ENCODE results near the gene L1CAM. TPM values are rescaled to one million over a fixed set of nuclear protein-coding genes. Genes with fewer than 3 reads are reported as not detected.

L1CAM gene
- total RNA-seq, 1 experiment from 2014 or later = 0.30 TPM

DNA sequence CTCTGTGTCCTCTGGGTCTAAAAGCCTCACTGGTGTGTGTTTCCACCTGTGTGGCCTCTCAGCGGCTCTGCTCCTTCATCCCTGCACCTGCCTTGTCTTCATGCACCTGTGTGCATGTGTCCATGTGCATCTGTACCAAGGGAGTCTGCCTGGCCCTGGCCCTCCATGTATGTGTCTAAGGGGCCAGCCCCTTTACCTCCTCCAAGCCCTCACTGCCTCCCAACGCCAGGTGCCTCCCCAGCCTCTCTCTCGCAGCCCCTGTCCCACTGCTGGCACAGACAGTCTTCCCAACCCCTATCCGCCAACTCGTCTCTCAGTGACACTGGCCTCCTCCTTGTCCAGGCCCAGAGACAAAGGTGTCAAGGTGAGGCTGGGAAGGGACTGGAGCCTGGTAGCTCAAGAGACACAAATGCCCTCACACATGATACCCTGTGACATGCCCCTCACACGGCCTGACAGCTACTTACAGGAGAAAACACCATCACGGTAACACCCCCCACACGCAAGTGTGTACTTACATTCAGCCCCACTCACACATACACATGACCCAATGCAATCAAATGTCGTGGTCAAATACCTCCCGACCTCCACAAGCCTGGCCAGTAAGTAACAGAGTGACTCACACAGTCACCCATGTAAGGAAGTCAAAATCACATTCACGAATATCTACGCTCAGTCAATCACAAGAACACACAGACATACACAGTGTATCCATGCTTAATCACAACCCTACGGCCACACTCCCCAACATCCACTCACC is 11.4 kb downstream of the L1CAM start:
- Histone ChIP-seq H3K36me3 (no peaks in the 10 kb centered on the region), H3K9me3 (no peaks in the 10 kb centered on the region), H3K4me3 (no peak overlapping the region), H3K27me3 (no peaks in the 10 kb centered on the region)
- no peak for DNase-seq

DNA sequence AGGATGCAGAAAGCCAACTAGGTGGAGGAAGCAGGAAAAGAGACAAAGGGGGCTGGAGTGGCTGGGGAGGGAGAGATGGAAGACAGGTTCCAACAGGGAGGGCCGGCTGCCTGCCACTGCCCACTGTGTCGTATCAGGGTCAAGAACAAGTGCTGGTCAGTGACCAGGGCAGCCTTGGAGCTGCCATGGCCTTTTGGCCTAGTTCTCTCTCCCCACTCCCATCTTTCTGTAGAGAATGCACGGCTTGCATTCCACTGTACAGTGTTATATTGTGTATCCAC is 11.9 kb downstream of the L1CAM start:
- H3K4me3 ChIP-seq = no peak overlapping the region
- no peaks in the 10 kb centered on the region for H3K36me3 ChIP-seq

DNA sequence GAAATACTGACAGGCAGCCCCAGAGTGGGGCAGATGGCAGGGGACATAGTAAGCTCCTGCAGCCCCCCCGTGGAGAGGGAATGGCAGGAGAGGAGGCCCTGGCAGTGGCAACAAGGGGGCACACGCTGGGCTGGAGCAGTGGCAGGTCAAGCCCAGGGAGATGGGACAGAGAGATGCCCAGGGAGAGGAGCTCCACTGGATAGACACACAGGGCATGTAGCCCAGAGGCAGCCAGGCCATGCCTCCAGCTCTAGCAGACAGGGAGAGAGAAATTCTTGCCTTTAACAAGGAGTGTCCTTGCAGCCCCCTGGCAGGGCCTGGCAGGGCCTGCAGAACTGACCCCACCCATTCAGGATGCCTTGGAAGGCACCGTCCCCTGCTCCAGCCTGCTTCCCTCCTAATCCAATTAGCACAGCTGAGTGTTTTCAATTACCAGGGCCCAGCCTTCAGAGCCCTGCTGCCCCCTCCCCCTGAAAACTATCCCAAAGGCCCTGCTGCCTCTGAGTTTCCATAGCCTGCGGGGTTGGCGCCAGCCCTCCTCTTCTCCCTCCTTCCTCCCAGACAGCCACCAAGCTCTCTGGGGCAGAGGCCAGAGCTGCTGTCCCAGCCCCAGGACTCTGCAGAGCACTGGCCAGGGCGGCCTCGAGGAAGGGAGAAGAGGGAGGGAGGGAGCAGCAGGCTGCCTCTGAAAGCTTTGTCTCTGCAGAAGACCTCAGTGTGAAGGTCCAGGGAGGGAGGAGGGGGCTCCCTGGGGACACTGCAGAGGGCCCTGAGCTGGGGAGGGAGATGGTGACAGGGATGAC is 12.5 kb downstream of the L1CAM start:
- Histone ChIP-seq H3K27me3 (no peaks in the 10 kb centered on the region), H3K4me3 (no peak overlapping the region), H3K9me3 (no peaks in the 10 kb centered on the region), H3K36me3 (no peaks in the 10 kb centered on the region)
- no peak for DNase-seq

More for the DNA sequence above, 11.9 kb downstream of the L1CAM start:
- DNase-seq = no peak
- H3K27me3 ChIP-seq = no peaks in the 10 kb centered on the region
- H3K9me3 ChIP-seq = no peaks in the 10 kb centered on the region

DNA sequence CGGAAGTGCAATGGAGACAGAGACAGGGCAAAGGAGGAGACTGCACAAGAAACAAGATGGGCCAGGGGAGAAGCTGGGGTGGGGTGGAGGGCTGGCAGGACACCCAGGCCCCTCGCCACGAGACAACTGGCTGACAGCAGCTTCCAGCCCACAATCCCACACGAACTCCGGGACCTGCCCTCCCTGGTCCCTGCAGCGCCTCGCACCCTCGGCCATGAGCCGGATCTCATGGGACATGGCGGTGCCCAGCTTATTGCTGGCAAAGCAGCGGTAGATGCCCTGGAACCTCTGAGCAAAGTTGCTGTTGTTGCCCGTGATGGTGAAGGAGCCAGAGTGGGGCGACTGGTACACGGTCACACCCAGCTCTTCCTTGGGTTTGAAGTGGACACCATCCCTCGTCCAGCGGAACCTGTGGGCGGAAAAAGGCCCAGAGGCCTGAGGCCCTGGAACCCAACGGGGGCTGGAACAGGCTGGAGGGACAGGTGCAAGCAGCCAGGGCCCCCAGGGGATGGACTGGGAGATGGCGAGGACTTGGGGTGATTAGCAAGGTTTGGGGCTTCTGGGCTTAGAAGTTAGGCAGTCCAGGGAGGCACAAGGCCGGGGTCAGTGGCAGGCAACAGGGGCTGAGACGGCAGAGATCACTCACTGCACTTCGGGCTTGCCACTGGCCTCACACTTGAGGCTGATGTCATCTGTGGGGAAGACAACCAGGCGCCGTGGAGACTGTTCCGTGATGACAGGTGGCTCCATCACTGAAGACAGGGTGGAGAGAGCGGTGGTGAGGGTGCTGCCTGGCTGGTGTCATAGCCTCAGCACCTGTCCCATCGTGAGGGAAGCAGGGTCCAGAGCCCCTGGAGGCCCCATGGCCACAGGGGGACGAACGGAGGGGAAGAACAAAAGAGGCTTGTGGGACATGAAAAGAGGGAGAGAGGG is 13.8 kb downstream of the L1CAM start:
- Histone ChIP-seq H3K9me3 (no peaks in the 10 kb centered on the region), H3K4me3 (no peak overlapping the region), H3K27me3 (no peaks in the 10 kb centered on the region), H3K36me3 (no peaks in the 10 kb centered on the region)
- no peak for DNase-seq

DNA sequence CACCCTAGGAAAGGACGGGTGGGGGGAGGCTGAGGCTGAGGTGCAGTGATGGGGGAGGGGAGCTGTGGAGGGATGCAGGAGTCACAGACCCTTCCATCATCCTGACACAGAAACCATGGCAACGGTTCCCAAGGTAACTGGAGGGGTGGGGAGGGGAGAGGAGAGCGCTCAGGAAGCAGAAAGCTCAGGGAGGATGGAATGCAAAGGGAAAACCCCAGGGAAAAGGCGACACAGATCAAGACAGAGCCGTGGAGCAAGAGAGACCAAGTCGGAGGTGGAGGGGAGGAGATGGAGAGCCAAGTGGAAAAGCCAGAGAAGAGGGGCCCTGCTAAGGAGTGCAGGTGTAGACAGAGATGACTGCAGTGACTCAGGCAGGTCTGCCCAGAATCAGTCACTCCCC is 14.5 kb downstream of the L1CAM start:
- Histone ChIP-seq H3K4me3 (no peak overlapping the region), H3K27me3 (no peaks in the 10 kb centered on the region), H3K36me3 (no peaks in the 10 kb centered on the region), H3K9me3 (no peaks in the 10 kb centered on the region)
- DNase-seq = no peak

DNA sequence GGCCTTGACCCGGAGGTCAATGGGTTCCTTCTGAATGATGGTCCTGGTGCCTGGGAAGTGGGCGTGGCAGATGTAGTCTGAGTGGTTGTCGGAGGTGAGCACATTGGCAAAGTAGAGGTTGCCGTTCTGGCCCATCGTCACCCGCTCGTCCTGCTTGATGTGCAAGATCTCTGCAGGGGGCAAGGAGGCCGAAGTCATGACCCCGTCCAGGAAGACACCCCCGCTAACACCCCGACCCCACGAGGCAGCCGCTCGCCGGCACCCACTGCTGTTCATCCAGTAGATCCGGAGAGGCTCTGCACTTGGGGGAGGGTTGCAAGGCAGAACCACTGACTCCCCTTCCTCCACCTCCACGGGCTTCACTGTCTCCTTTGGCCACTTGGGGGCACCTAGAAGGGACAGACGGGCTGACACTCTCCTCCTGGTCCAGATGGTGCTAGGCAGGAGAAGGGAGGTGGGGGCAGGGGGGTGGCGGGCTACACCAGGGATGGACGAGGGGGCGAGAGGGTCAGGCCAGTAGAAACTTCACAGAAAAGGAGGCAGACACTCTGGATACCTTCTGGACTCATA is 15.1 kb downstream of the L1CAM start:
- Histone ChIP-seq H3K36me3 (no peaks in the 10 kb centered on the region), H3K4me3 (no peak overlapping the region), H3K27me3 (no peaks in the 10 kb centered on the region), H3K9me3 (no peaks in the 10 kb centered on the region)
- no peak for DNase-seq

DNA sequence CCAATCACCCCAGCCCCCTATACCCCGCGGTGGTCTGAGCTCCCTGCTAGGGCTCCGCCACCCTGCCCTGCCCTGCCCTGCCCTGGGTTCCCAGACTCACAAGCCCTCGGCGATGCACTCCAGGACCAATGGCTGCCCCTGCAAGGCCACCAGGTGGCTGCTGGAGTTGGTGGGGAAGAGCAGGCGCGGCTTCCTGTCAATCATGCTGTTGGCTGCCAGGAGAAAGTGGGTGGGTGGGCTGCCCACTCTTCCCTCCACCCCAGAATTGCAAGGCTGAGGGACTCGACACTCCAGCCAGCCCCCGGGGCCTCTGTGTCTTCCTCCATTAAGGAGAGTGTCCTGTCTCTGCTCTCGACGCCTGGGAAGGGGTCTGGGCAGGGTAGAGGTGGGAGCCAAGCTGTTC is 15.7 kb downstream of the L1CAM start:
- Histone ChIP-seq H3K9me3 (no peaks in the 10 kb centered on the region), H3K27me3 (no peaks in the 10 kb centered on the region), H3K36me3 (no peaks in the 10 kb centered on the region), H3K4me3 (no peak overlapping the region)
- DNase-seq = no peak

DNA sequence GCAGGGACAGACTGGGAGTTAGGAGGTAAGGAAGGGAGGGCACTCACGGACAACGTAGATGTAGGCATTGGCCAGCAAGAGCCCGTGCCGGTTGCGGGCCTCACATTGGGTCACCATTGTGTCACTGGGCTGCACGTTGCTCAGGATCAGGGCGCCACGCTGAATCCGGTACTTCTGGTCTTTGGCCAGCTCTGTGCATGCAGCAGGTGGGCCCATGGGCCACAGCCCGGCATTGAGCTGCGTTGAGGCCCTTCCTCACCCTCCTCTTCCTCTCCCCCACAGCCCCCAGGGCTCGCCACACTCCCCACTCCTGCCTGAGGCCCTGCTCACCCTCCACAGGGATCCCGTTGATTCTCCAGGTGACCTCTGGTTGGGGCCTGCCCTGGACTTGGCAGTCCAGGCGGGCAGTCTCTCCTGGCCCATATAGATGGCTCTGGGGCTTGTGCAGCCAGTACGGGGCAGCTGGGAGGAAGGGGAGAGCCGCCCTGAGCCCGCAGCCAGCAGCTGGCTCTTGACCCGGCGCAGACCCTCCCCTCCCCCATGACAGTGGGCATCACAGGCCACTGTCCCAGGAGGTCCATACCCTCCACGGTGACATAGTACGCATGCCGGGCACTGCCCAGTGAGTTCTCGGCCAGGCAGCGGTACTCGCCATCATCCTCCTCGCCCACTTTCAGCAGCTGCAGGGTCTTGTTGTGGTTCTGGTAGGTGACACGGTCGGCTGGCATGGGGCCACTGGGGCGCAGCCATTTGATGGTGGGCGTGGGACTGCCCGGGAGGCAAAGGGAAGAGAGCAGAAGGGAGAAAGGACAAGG is 16.3 kb downstream of the L1CAM start:
- no peak for DNase-seq
- Histone ChIP-seq H3K27me3 (no peaks in the 10 kb centered on the region), H3K9me3 (no peaks in the 10 kb centered on the region), H3K36me3 (no peaks in the 10 kb centered on the region), H3K4me3 (no peak overlapping the region)

DNA sequence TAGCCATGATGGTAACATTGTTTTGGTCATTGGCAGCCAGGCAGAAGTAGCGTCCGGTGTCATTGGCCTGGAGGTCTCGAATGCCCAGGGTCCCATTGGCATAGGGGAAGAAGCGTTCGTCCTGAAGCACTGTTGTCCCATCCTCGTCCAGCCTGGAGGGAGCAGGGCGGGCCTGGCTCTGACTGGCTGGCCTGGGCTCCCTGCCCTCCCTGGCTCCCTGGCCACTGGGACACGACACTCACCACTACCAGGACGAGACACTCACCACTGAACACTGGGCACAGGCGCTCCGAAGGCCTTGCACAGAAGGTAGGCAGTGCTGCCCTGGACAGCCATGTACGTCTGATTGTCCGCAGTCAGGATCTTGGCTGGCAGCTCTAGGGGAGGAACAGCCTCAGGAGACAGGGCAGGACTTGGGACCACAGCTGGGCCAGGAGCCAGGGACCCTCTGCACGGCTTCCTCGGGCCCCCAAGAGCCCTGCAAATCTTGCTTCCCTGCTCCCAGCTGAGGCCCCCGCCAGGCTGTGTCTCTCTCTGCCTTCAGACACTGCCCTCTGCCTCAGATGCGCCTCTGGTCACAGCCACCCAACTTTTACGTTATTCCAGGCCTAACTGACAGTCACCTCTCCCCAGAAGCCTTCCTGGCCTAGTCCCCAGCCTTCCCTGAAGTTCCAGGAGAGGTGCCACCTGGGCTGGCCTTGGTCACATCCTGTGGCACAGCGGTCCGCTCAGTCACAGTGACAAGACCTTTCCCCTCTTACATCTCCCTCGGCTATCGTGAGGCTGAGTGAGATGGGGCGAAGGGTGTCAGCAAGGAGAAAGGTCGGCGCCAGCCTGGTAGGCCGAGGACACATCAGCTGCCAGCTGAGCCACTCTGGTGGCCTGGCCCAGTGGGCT is 17.1 kb downstream of the L1CAM start:
- Histone ChIP-seq H3K4me3 (no peak overlapping the region), H3K36me3 (no peaks in the 10 kb centered on the region), H3K9me3 (no peaks in the 10 kb centered on the region), H3K27me3 (no peaks in the 10 kb centered on the region)
- no peak for DNase-seq

DNA sequence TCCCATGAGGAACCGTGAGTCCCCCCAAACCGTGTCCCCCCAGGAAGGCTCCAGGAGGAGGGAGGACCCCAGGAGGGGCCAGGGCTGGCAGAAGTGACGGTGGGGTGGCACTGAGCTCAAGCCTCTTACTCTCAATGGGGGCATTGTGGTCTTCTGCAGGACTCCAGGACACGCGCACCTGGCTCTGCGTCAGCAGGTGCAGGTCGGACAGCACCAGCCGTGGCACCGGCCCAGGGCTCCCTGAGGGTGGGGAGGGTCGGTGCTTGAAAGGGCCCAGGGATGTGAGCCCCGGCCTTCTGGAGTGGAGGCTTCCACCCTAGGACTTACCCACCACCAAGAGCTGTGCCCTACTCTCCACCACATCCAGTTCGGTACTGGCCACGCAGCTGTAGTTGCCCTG is 18.3 kb downstream of the L1CAM start:
- Histone ChIP-seq H3K27me3 (no peaks in the 10 kb centered on the region), H3K36me3 (no peaks in the 10 kb centered on the region), H3K9me3 (no peaks in the 10 kb centered on the region), H3K4me3 (no peak overlapping the region)
- no peak for DNase-seq

DNA sequence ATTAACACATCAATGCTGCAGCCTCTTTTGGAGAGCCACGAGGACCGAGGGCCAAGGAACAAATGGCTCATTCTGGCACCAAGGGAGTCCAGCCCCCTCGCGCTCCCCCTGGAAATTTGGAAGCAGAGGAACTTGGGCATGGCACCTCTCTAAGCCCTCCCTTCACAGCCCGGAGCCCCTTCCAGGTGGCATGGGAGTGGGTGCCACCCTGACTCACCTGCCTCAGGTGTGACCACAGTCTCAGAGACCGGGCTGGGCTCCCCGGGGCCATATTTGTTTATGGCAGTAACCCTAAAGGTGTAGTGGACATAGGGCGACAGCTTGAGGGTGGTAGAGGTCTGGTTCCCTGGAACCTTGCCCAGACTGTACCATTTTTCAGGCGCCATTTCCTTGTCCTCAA is 18.8 kb downstream of the L1CAM start:
- no peaks in the 10 kb centered on the region for H3K36me3 ChIP-seq
- no peak for DNase-seq
- no peaks in the 10 kb centered on the region for H3K27me3 ChIP-seq
- no peak overlapping the region for H3K4me3 ChIP-seq
- H3K9me3 ChIP-seq = no peaks in the 10 kb centered on the region

DNA sequence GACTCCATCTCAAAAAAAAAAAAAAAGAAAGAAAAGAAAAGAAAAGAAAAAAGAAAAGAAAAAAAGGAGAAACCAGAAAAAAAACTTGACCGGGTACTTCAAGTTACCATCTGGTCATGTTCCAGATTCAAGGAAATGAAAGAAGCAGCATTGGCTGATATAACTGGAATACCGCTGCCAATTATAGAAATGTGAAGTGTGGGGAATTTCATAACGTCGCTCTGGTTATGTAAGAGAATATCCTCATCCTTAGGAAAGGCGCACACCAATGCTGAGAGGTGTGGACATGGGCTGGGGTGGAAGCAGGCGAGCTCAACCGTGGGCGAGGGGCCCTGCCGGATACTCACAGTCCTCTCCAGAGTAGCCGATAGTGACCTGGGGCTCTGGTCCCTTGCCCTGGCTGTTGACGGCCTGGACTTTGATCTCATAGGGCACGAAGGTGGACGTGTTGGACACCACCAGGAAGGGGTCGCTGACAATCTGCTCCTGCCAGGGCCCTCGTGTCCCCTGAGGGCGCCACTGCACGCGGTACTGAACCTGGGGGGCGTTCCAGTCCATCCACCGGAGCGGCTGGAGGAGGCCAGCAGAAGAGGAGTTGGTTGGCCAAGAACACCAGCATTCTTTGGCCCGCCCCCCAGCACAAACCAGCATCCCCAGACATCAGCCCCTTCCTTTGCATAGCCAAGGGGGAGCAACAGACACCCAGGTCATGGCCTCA is 19.5 kb downstream of the L1CAM start:
- no peak overlapping the region for H3K4me3 ChIP-seq
- H3K9me3 ChIP-seq = no peaks in the 10 kb centered on the region
- no peaks in the 10 kb centered on the region for H3K36me3 ChIP-seq
- no peak for DNase-seq
- no peaks in the 10 kb centered on the region for H3K27me3 ChIP-seq

DNA sequence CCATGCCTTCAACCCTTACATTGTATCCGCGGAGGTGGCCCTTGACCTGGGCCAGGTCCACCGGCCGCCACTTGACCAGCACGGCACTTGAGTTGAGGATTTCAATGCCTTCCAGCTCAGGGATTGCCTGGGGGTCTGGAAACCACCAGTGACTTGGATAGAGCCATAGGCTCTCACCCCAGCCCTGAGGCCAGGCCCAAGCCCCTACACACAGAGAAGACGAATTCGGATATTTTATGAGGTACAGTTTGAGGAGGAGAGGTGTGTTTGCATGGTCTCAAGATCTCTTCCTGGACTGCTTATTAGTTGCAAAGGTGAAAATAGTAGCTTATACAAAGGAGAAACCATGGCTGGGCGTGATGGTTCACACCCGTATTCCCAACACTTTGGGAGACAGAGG is 20.3 kb downstream of the L1CAM start:
- Histone ChIP-seq H3K4me3 (no peak overlapping the region), H3K27me3 (no peaks in the 10 kb centered on the region), H3K9me3 (no peaks in the 10 kb centered on the region), H3K36me3 (no peaks in the 10 kb centered on the region)
- DNase-seq = no peak

DNA sequence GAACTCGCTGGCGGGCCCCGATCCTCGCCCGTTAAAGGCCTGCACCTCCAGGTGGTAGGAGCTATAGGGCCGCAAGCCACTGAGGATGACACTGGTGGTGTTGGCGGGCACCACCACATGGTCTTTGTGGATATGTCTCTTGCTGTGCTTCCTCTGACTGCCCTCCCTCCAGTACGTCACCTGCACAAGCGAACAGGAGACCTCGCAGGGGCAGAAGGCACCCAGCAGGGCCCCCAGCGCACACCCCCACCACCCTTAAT is 20.7 kb downstream of the L1CAM start:
- Histone ChIP-seq H3K36me3 (no peaks in the 10 kb centered on the region), H3K4me3 (no peak overlapping the region), H3K27me3 (no peaks in the 10 kb centered on the region), H3K9me3 (no peaks in the 10 kb centered on the region)
- DNase-seq = no peak
